K562 (cell line): ENCODE results near the gene PCSK2. TPM values are rescaled to one million over a fixed set of nuclear protein-coding genes. Genes with fewer than 3 reads are reported as not detected.

Source experiments
- ATAC-seq: fragments of 200-7000 bp; cut with Tn5 transposase; 3 replicates; pipeline ENCODE4 v1.9.1; 2020; ENCODE audit warnings: moderate library complexity
- BruUV-seq: library from RNA; stranded (reverse); fragments of 400-500 nt; replicated peaks from 2 replicates; lab custom pipeline; 2021; lab: Mats Ljungman, UMichigan
- CTCF ChIA-PET: fragments of 300-600 bp; formaldehyde crosslinking; extraction: SDS; loops from one replicate; lab custom pipeline; 2021; ENCODE audit warnings: low intra/inter-chr PET ratio; lab: Yijun Ruan, JAX
- POLR2A ChIA-PET: fragments of 300-600, 350-650 bp; sonication (Branson Sonifier 250); formaldehyde crosslinking; extraction: SDS; loops from one replicate; lab custom pipeline; 2021; ENCODE audit warnings: antibody characterized with exemption, inconsistent platforms; lab: Yijun Ruan, JAX
- DNase-seq, 4 experiments: peaks; one replicate each; pipeline versions ENCODE4 v3.0.0 to v3.0.0-alpha.2; 2011 to 2018; ENCODE audit warnings: low spot score in 3 of 4, mixed read lengths in 3 of 4; ENCODE audit errors: extremely low read depth in 1 of 4
- FAIRE-seq: peaks from 2 replicates; lab custom pipeline; 2011; peaks lifted over from hg19 to GRCh38; lab: Jason Lieb, UNC
- H2AFZ ChIP-seq: 2 replicates; pipeline ENCODE4 v1.6.0; 2011; ENCODE audit warnings: low read depth, low read length, control low read depth, inconsistent platforms
- H3K27ac ChIP-seq: fragments of 200-600 bp; 3 replicates; pipeline ENCODE4 v1.8.0; 2011; ENCODE audit warnings: low read depth, mild to moderate bottlenecking, control low read depth, inconsistent platforms, low read length, moderate library complexity, mixed read lengths; ENCODE audit errors: extremely low read depth
- H3K27me3 ChIP-seq, 2 experiments: fragments of 300-600 bp in 1 of 2; 2 replicates in 1 of 2; 3 replicates in 1 of 2; pipeline versions ENCODE4 v1.6.0 to v1.8.0; 2011; ENCODE audit warnings: inconsistent platforms in 2 of 2, low read length in 2 of 2, mild to moderate bottlenecking in 1 of 2, mixed read lengths in 1 of 2, moderate library complexity in 1 of 2; ENCODE audit not compliant: control insufficient read depth in 2 of 2, insufficient read depth in 2 of 2
- H3K36me3 ChIP-seq: fragments of 300-600 bp; 3 replicates; pipeline ENCODE4 v1.8.0; 2011; ENCODE audit warnings: mild to moderate bottlenecking, low read length, inconsistent platforms; ENCODE audit not compliant: control insufficient read depth, insufficient read depth
- H3K4me1 ChIP-seq, 2 experiments: fragments of 200-600 bp in 1 of 2; replicated peaks in 1 of 2; 2 replicates in 1 of 2; 3 replicates in 1 of 2; pipeline versions ENCODE4 v1.5.1 to v1.8.0; 2011; ENCODE audit warnings: inconsistent platforms in 2 of 2, low read length in 2 of 2, mild to moderate bottlenecking in 1 of 2, mixed read lengths in 1 of 2, moderate library complexity in 1 of 2; ENCODE audit not compliant: control insufficient read depth in 2 of 2, insufficient read depth in 2 of 2
- H3K4me2 ChIP-seq: 2 replicates; pipeline ENCODE4 v1.6.1; 2011; ENCODE audit warnings: low read length, control low read depth, inconsistent platforms, mixed read lengths; ENCODE audit not compliant: insufficient read depth
- H3K4me3 ChIP-seq: fragments of 200-600 bp; sonication (generic), shearing (Covaris generic); 2 replicates; pipeline ENCODE4 v1.5.1; 2016; ENCODE audit warnings: control low read depth, inconsistent platforms
- H3K79me2 ChIP-seq: fragments of 200-600 bp; 3 replicates; pipeline ENCODE4 v1.8.0; 2011; ENCODE audit warnings: low read length, inconsistent platforms; ENCODE audit not compliant: control insufficient read depth, insufficient read depth
- H3K9ac ChIP-seq, 2 experiments: 2 replicates each; pipeline versions ENCODE4 v1.6.0 to v1.6.1; 2011; ENCODE audit warnings: low read depth in 2 of 2, low read length in 2 of 2, control low read depth in 1 of 2, inconsistent platforms in 1 of 2, mild to moderate bottlenecking in 1 of 2, mixed read lengths in 1 of 2; ENCODE audit not compliant: insufficient read depth in 1 of 2
- H3K9me1 ChIP-seq: one replicate; pipeline ENCODE4 v1.6.0; 2011; ENCODE audit warnings: inconsistent platforms, mild to moderate bottlenecking, low read length, moderate library complexity; ENCODE audit not compliant: control insufficient read depth, insufficient read depth
- H3K9me3 ChIP-seq: replicated peaks from 2 replicates; pipeline ENCODE4 v1.5.1; 2011; ENCODE audit warnings: low read depth, low read length, inconsistent platforms; ENCODE audit not compliant: control insufficient read depth, insufficient read depth
- H4K20me1 ChIP-seq: replicated peaks from 2 replicates; pipeline ENCODE4 v1.6.1; 2011; ENCODE audit warnings: low read length, inconsistent platforms, mixed read lengths; ENCODE audit not compliant: control insufficient read depth, insufficient read depth
- ATF2 ChIP-seq: sonication (generic); formaldehyde crosslinking; IDR thresholded peaks from 2 replicates; pipeline ENCODE4 v1.8.1; 2022; ENCODE audit warnings: missing genetic modification reagents
- ATF6 ChIP-seq: sonication (generic); formaldehyde crosslinking; IDR thresholded peaks from 2 replicates; pipeline ENCODE4 v1.4.0; 2020; ENCODE audit warnings: mild to moderate bottlenecking, missing genetic modification reagents
- CBX8 ChIP-seq: fragments of 200-600 bp; sonication (generic); IDR thresholded peaks from 2 replicates; pipeline ENCODE4 v1.6.1; 2012; ENCODE audit warnings: borderline replicate concordance, mixed run types, low read depth, mild to moderate bottlenecking, moderate library complexity, mixed read lengths, low read length, control low read depth, inconsistent platforms; ENCODE audit not compliant: poor library complexity, severe bottlenecking; ENCODE audit errors: extremely low read depth
- DMBX1 ChIP-seq: fragments of 250-450 bp; sonication (Bioruptor Pico); IDR thresholded peaks from 2 replicates; pipeline ENCODE4 v1.8.0; 2022; ENCODE audit warnings: inconsistent platforms, mild to moderate bottlenecking, moderate library complexity, borderline replicate concordance
- EP300 ChIP-seq: IDR thresholded peaks from 2 replicates; pipeline ENCODE4 v1.6.1; 2012; ENCODE audit warnings: low read length, improper control_type of control experiment
- HBP1 ChIP-seq: fragments of 450-650 bp; formaldehyde crosslinking; IDR thresholded peaks from 2 replicates; pipeline ENCODE4 v1.4.0; 2022; ENCODE audit warnings: missing genetic modification characterization
- HDAC8 ChIP-seq: fragments of 450-650 bp; IDR thresholded peaks from 2 replicates; pipeline ENCODE4 v1.6.1; 2016; ENCODE audit warnings: mild to moderate bottlenecking, missing genetic modification characterization, moderate library complexity, missing compliant biosample characterization
- MTA1 ChIP-seq: fragments of 450-650 bp; IDR thresholded peaks from 2 replicates; pipeline ENCODE4 v1.6.1; 2017; ENCODE audit warnings: borderline replicate concordance
- SMAD1 ChIP-seq: fragments of 150-350 bp; IDR thresholded peaks from 2 replicates; pipeline ENCODE4 v1.6.1; 2014; ENCODE audit warnings: low read length, low read depth; ENCODE audit not compliant: partially characterized antibody
- TSHZ1 ChIP-seq: fragments of 250-450 bp; sonication (Bioruptor Pico); IDR thresholded peaks from 2 replicates; pipeline ENCODE4 v1.4.0; 2020; ENCODE audit warnings: mild to moderate bottlenecking, moderate library complexity
- ZFX ChIP-seq: sonication (generic); formaldehyde crosslinking; IDR thresholded peaks from 2 replicates; pipeline ENCODE4 v1.8.0; 2022; ENCODE audit warnings: mild to moderate bottlenecking, missing genetic modification reagents, moderate library complexity
- ZNF311 ChIP-seq: fragments of 250-450 bp; sonication (Bioruptor Pico); IDR thresholded peaks from 2 replicates; pipeline ENCODE4 v1.4.0; 2020; ENCODE audit warnings: mild to moderate bottlenecking, moderate library complexity
- ZSCAN29 ChIP-seq: fragments of 450-650 bp; IDR thresholded peaks from 2 replicates; pipeline ENCODE4 v1.6.1; 2017
- WGBS: fragments of 100-300 bp; shearing (Covaris generic); methylation state at CpG from one replicate; pipeline ENCODE4 v1.1.6; 2016; ENCODE audit warnings: low coverage, mixed read lengths; ENCODE audit not compliant: insufficient coverage; ENCODE audit errors: missing lambda C conversion rate; 5-methylcytosine and 5-hydroxymethylcytosine counted together
- in situ Hi-C: fragments of 300-500 bp; cut with MboI; formaldehyde crosslinking; loops from 4 replicates; pipeline ENCODE4 v1.15.0; 2018; ENCODE audit warnings: inconsistent platforms, mixed read lengths
- intact Hi-C: fragments of 100-400 bp; cut with micrococcal nuclease; formaldehyde crosslinking; loops from 2 replicates; pipeline ENCODE4 v1.14.2; 2022
- polyA plus RNA-seq, 8 experiments: library from polyadenylated mRNA; depleted of rRNA in 4 of 8; stranded (reverse) in 5 of 8; unstranded in 3 of 8; fragments of >200 nt; fragmentation: Nextera tagmentation in 2 of 8; fragmentation: Illumina TruSeq in 1 of 8; extraction: Ambion mirVana in 2 of 8; extraction: Trizol in 1 of 8; gene quantifications; 2 replicates each; pipeline versions ENCODE4 v1.2.1 to v1.2.3, GENCODE V29; 2011 to 2014; ENCODE audit warnings: inconsistent platforms in 1 of 8, missing spikeins in 1 of 8
- total RNA-seq, 7 experiments: library from RNA; depleted of rRNA in 6 of 7; stranded (reverse); fragments of >200 nt in 6 of 7; fragmentation: Illumina TruSeq in 2 of 7; extraction: Trizol in 2 of 7; gene quantifications; 2 replicates each; pipeline versions ENCODE4 v1.2.1 to v1.2.3, GENCODE V29; 2011 to 2021; ENCODE audit warnings: low replicate concordance in 1 of 7

The PCSK2 gene
- total and polyA plus RNA-seq, 9 of the 15 experiments (the other 6 are each of a cell fraction or from before 2014, with no cell fraction given), result 0.04 to 0.07 (median 0.05) TPM; not detected in 6

GRCh38 chr20:17468073-17468840 lies 241.4 kb downstream of the PCSK2 start:
- POLR2A ChIA-PET, result interaction anchor here (0.6 kb wide), 1 partner anchor 94 kb away, joined by 4 read pairs; no protein-coding TSS in a partner anchor
- peaks cover 0 to 26% of the 10 kb centered on the region in 2 experiments; a peak in 2 of 5 replicates for H3K27me3 ChIP-seq
- TF ChIP-seq TSHZ1 (CRISPR knock-in tag) (no peak), EP300 (no peak), HDAC8 (tag) (no peak), CBX8 (no peak), DMBX1 (CRISPR knock-in tag) (no peak), ZFX (no peak), ATF6 (CRISPR knock-in tag) (no peak), SMAD1 (no peak), MTA1 (no peak), ZSCAN29 (no peak), ZNF311 (CRISPR knock-in tag) (no peak), HBP1 (CRISPR knock-in tag) (no peak), ATF2 (no peak)
- TF ChIP-seq, all 486 proteins: peak for 0
- Histone ChIP-seq H4K20me1 (no peaks in the 10 kb centered on the region), H3K4me2 (no peak overlapping the region), H3K9me1 (no peaks in the 10 kb centered on the region), H3K9me3 (no peaks in the 10 kb centered on the region), H3K4me1 (no peaks in the 10 kb centered on the region), H2AFZ (no peak overlapping the region), H3K9ac (no peak overlapping the region), H3K4me3 (no peak overlapping the region), H3K79me2 (no peaks in the 10 kb centered on the region), H3K36me3 (no peaks in the 10 kb centered on the region), H3K27ac (no peak overlapping the region)
- CTCF ChIA-PET, result no interaction called here
- DNase-seq (no peak), ATAC-seq (no peak), FAIRE-seq (no peak)
- intact Hi-C loops (no loop called here), in situ Hi-C loops (no loop called here)
- BruUV-seq, result no TSS peak
- WGBS, result 2% methylated on average over 17 of the region's 24 CpGs
